H1 (cell line): Measurements from ENCODE around the gene PCDHGB5. TPM values are rescaled to one million over a fixed set of nuclear protein-coding genes. Genes with fewer than 3 reads are reported as not detected.

Source experiments
- BACH1 ChIP-seq: IDR thresholded peaks from 2 replicates; pipeline ENCODE4 v1.6.1; 2012; ENCODE audit warnings: low read length, improper control_type of control experiment
- EP300 ChIP-seq, 2 experiments: IDR thresholded peaks; 1 replicate in 1 of 2; 2 replicates in 1 of 2; pipeline ENCODE4 v1.6.1; 2011 to 2012; ENCODE audit warnings: low read depth in 2 of 2, low read length in 2 of 2, mild to moderate bottlenecking in 2 of 2, borderline replicate concordance in 1 of 2, inconsistent platforms in 1 of 2, moderate library complexity in 1 of 2
- GTF2F1 ChIP-seq: IDR thresholded peaks from 2 replicates; pipeline ENCODE4 v1.6.1; 2012; ENCODE audit warnings: low read depth, low read length, improper control_type of control experiment, borderline replicate concordance
- TAF1 ChIP-seq: IDR thresholded peaks from 2 replicates; pipeline ENCODE4 v1.6.1; 2011; ENCODE audit warnings: mild to moderate bottlenecking, low read depth, low read length
- polyA plus RNA-seq, 7 experiments: library from polyadenylated mRNA; depleted of rRNA in 3 of 7; stranded (reverse) in 5 of 7; unstranded in 2 of 7; fragments of >200 nt in 5 of 7; fragments of 200-250 nt in 2 of 7; gene quantifications; 1 replicate in 5 of 7; 2 replicates in 1 of 7; 4 replicates in 1 of 7; pipeline versions ENCODE4 v1.2.1 to v1.2.3, GENCODE V29; 2011 to 2013; ENCODE audit warnings: missing spikeins in 2 of 7, mixed read lengths in 2 of 7
- total RNA-seq: library from RNA; stranded (reverse); fragmentation: NEBNext Ultra II Directional; extraction: Animal tissue kit (Norgen Biotek cat#: 25700); gene quantifications from 2 replicates; pipeline ENCODE4 v1.2.1, GENCODE V29; 2021
- TF ChIP-seq, protein P1 (sequence below): IDR thresholded peaks from 2 replicates; pipeline ENCODE4 v1.6.1; 2012; ENCODE audit warnings: inconsistent platforms

Gene PCDHGB5
- total and polyA plus RNA-seq, 2 of the 8 experiments (the other 6 are each of a cell fraction or from before 2014, with no cell fraction given): 1.1 to 2.6 TPM

DNA sequence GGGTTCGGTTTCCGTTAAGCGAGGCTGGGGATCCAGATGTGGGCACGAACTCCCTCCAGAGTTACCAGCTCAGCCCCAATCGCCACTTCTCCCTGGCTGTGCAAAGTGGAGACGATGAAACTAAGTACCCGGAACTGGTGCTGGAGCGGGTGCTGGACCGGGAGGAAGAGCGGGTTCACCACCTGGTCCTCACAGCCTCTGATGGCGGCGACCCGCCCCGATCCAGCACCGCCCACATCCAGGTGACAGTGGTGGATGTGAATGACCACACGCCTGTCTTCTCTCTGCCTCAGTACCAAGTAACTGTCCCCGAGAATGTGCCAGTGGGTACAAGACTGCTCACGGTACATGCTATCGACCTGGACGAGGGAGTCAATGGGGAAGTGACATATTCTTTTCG lies 14.4 kb upstream of the PCDHGB5 start (continued):
- TF ChIP-seq, protein P1, sequence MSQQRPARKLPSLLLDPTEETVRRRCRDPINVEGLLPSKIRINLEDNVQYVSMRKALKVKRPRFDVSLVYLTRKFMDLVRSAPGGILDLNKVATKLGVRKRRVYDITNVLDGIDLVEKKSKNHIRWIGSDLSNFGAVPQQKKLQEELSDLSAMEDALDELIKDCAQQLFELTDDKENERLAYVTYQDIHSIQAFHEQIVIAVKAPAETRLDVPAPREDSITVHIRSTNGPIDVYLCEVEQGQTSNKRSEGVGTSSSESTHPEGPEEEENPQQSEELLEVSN: no peak
- TF ChIP-seq EP300 (IDR thresholded peaks at IDR 0.05; ENCODE audit: borderline replicate concordance in 1 of 2, low read depth in 2 of 2, low read length in 2 of 2) (no peak), GTF2F1 (no peak), BACH1 (no peak), TAF1 (no peak)
